Measurements from ENCODE around the gene B3GAT1. TPM values are rescaled to one million over a fixed set of nuclear protein-coding genes. Genes with fewer than 3 reads are reported as not detected.

The B3GAT1 gene
- total and polyA plus RNA-seq, 2 experiments from 2014 or later: 4.8 to 28.3 TPM

- Histone ChIP-seq H4K20me1 (replicated peaks; ENCODE audit: insufficient read depth) (no peaks in the 10 kb centered on the region), H3F3A (replicated peaks; ENCODE audit: low read depth) (no peaks in the 10 kb centered on the region; the same call in 1 of the 2 replicates), H3K4me3 (no peak overlapping the region), H2AFZ (no peak overlapping the region), H3K36me3 (ENCODE audit: insufficient read depth) (no peaks in the 10 kb centered on the region), H3K79me2 (replicated peaks; ENCODE audit: insufficient read depth) (no peaks in the 10 kb centered on the region), H3K27me3 (ENCODE audit: insufficient read depth) (0 out of 2 replicates have a peak, but pooled peaks cover 3% of the 10 kb centered on the region), H3K4me2 (no peak overlapping the region), H3K9me2 (ENCODE audit: insufficient read depth) (no peaks in the 10 kb centered on the region), H3K27ac (ENCODE audit: low read depth) (no peak overlapping the region), H3K4me1 (ENCODE audit: insufficient read depth) (no peaks in the 10 kb centered on the region)
- ATAC-seq: no peak
- no peak for DNase-seq (ENCODE audit: low spot score)
- TF ChIP-seq POLR2AphosphoS5 (IDR thresholded peaks at IDR 0.05; ENCODE audit: low read depth) (no peak), STAT1 (IDR thresholded peaks at IDR 0.05; ENCODE audit: unreplicated experiment) (no peak)
- H3K27me3 Mint-ChIP-seq (ENCODE audit: insufficient read depth, low read depth, poor library complexity): peaks cover 13% of the 10 kb centered on the region
- peaks cover 4% of the 10 kb centered on the region; the same call in 1 of the 3 replicates for H3K9me3 Mint-ChIP-seq
- H3K36me3 Mint-ChIP-seq (ENCODE audit: low read depth): peaks cover 2% of the 10 kb centered on the region; the same call in 2 of the 3 replicates
- no peak overlapping the region for H3K4me3 Mint-ChIP-seq
- no peak overlapping the region for H3K27ac Mint-ChIP-seq
- peaks cover 7% of the 10 kb centered on the region for H3K4me1 Mint-ChIP-seq
These were observed 55.1 kb downstream of the B3GAT1 start for GRCh38 chr11:134356656-134357544.

DNA sequence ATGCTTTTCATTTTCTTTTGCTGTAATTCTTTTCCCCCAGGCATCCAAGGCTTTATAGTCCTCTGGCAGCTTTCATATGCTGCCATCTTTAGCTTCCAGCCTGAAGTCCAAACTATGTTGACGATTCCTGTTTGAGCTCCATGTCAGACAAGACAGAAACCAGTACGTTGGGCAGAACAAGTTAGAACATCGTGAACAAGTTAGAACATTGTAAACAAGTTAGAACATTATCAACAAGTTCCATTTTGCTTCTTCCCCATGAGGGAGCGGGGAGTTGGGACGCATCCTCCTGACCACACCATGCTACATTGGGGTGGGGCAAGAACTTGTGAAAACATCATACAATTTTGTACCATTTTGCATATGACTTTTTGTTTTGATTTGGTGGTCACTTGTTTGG lies 56.4 kb downstream of the B3GAT1 start:
- Mint-ChIP-seq H3K36me3 (ENCODE audit: low read depth) (no peaks in the 10 kb centered on the region; the same call in 1 of the 3 replicates), H3K27ac (no peak overlapping the region), H3K27me3 (ENCODE audit: insufficient read depth, low read depth, poor library complexity) (peaks cover 12% of the 10 kb centered on the region), H3K9me3 (peaks cover 4% of the 10 kb centered on the region; the same call in 1 of the 3 replicates), H3K4me3 (no peak overlapping the region), H3K4me1 (peaks cover 6% of the 10 kb centered on the region)
- no peak for DNase-seq (ENCODE audit: low spot score)
- Histone ChIP-seq H3K4me3 (no peak overlapping the region), H3K27me3 (ENCODE audit: insufficient read depth) (0 out of 2 replicates have a peak, but pooled peaks cover 3% of the 10 kb centered on the region), H2AFZ (no peak overlapping the region), H4K20me1 (replicated peaks; ENCODE audit: insufficient read depth) (no peaks in the 10 kb centered on the region), H3K4me2 (no peak overlapping the region), H3K4me1 (ENCODE audit: insufficient read depth) (no peaks in the 10 kb centered on the region), H3K9me2 (ENCODE audit: insufficient read depth) (no peaks in the 10 kb centered on the region), H3K27ac (ENCODE audit: low read depth) (no peak overlapping the region), H3F3A (replicated peaks; ENCODE audit: low read depth) (no peaks in the 10 kb centered on the region), H3K79me2 (replicated peaks; ENCODE audit: insufficient read depth) (no peaks in the 10 kb centered on the region), H3K36me3 (ENCODE audit: insufficient read depth) (no peaks in the 10 kb centered on the region)
- ATAC-seq: no peak
- no peak for TF ChIP-seq CREB1 (CRISPR knock-in tag; IDR thresholded peaks at IDR 0.05; ENCODE audit: low read depth)
- TF ChIP-seq REST (IDR thresholded peaks at IDR 0.05; ENCODE audit: unreplicated experiment): no peak
- TF ChIP-seq, protein P1, sequence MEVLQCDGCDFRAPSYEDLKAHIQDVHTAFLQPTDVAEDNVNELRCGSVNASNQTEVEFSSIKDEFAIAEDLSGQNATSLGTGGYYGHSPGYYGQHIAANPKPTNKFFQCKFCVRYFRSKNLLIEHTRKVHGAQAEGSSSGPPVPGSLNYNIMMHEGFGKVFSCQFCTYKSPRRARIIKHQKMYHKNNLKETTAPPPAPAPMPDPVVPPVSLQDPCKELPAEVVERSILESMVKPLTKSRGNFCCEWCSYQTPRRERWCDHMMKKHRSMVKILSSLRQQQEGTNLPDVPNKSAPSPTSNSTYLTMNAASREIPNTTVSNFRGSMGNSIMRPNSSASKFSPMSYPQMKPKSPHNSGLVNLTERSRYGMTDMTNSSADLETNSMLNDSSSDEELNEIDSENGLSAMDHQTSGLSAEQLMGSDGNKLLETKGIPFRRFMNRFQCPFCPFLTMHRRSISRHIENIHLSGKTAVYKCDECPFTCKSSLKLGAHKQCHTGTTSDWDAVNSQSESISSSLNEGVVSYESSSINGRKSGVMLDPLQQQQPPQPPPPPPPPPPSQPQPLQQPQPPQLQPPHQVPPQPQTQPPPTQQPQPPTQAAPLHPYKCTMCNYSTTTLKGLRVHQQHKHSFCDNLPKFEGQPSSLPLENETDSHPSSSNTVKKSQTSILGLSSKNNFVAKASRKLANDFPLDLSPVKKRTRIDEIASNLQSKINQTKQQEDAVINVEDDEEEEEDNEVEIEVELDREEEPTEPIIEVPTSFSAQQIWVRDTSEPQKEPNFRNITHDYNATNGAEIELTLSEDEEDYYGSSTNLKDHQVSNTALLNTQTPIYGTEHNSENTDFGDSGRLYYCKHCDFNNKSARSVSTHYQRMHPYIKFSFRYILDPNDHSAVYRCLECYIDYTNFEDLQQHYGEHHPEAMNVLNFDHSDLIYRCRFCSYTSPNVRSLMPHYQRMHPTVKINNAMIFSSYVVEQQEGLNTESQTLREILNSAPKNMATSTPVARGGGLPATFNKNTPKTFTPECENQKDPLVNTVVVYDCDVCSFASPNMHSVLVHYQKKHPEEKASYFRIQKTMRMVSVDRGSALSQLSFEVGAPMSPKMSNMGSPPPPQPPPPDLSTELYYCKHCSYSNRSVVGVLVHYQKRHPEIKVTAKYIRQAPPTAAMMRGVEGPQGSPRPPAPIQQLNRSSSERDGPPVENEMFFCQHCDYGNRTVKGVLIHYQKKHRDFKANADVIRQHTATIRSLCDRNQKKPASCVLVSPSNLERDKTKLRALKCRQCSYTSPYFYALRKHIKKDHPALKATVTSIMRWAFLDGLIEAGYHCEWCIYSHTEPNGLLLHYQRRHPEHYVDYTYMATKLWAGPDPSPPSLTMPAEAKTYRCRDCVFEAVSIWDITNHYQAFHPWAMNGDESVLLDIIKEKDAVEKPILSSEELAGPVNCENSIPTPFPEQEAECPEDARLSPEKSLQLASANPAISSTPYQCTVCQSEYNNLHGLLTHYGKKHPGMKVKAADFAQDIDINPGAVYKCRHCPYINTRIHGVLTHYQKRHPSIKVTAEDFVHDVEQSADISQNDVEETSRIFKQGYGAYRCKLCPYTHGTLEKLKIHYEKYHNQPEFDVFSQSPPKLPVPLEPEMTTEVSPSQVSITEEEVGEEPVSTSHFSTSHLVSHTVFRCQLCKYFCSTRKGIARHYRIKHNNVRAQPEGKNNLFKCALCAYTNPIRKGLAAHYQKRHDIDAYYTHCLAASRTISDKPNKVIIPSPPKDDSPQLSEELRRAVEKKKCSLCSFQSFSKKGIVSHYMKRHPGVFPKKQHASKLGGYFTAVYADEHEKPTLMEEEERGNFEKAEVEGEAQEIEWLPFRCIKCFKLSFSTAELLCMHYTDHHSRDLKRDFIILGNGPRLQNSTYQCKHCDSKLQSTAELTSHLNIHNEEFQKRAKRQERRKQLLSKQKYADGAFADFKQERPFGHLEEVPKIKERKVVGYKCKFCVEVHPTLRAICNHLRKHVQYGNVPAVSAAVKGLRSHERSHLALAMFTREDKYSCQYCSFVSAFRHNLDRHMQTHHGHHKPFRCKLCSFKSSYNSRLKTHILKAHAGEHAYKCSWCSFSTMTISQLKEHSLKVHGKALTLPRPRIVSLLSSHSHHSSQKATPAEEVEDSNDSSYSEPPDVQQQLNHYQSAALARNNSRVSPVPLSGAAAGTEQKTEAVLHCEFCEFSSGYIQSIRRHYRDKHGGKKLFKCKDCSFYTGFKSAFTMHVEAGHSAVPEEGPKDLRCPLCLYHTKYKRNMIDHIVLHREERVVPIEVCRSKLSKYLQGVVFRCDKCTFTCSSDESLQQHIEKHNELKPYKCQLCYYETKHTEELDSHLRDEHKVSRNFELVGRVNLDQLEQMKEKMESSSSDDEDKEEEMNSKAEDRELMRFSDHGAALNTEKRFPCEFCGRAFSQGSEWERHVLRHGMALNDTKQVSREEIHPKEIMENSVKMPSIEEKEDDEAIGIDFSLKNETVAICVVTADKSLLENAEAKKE (CRISPR knock-in tag; IDR thresholded peaks at IDR 0.05): no peak
- no peak for TF ChIP-seq ZNF114 (CRISPR knock-in tag; IDR thresholded peaks at IDR 0.05)
- no peak for TF ChIP-seq ETS1 (IDR thresholded peaks at IDR 0.05)
- TF ChIP-seq STAT1 (IDR thresholded peaks at IDR 0.05; ENCODE audit: unreplicated experiment): no peak
- no peak for TF ChIP-seq POLR2AphosphoS5 (IDR thresholded peaks at IDR 0.05; ENCODE audit: low read depth)
- TF ChIP-seq ZNF331 (CRISPR knock-in tag; IDR thresholded peaks at IDR 0.05; ENCODE audit: low read depth): no peak
- TF ChIP-seq JUNB (IDR thresholded peaks at IDR 0.05; ENCODE audit: unreplicated experiment): no peak
